Neural progenitor cell (in vitro differentiated cells): ENCODE measurements around the gene ARHGEF19.

Experiments used
- EZH2 ChIP-seq: fragments of 200-600 bp; sonication (generic); IDR thresholded peaks from 2 replicates; pipeline ENCODE4 v1.6.1; 2017; ENCODE audit warnings: antibody characterized with exemption, mild to moderate bottlenecking, moderate library complexity
- EZH2phosphoT487 ChIP-seq: fragments of 200-600 bp; sonication (generic); IDR thresholded peaks from 2 replicates; pipeline ENCODE4 v1.6.1; 2017; ENCODE audit warnings: antibody characterized with exemption
- TF ChIP-seq, protein P1 (sequence below): fragments of 200-600 bp; sonication (generic); IDR thresholded peaks from 2 replicates; pipeline ENCODE4 v1.5.1; 2017; ENCODE audit warnings: antibody characterized with exemption, mild to moderate bottlenecking

DNA sequence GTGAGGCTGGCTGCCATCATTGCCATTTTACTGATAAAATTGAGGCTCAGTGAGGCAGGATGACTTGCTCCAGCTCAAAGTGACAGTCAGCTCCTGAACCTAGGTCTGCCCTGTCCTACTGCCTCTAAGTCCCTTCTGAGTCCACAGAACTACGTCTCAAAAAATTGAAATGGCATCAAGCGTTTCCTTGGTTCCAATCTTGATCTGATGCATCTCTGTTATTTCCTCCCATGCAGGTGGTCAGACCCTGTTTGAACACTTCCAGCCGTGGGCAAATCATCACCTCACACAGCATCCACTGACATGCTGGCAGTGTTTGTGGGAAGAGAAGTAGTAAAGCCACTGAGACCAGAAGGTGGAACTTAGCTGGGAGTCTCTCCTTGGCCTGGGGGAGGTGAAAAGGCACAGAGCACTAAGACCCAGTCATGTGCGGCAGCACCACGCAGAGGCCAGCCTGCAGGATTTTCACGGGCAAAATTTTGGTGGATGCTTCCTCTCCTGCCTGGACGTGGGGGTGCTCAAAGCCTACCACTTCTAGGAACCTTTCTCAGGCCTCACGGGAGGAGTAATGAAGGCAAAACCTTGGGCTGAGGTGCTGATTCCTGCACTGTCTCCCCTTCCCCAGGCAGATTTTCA is 32.3 kb upstream of the ARHGEF19 start:
- TF ChIP-seq EZH2phosphoT487 (no peak), EZH2 (no peak)
- TF ChIP-seq, protein P1, sequence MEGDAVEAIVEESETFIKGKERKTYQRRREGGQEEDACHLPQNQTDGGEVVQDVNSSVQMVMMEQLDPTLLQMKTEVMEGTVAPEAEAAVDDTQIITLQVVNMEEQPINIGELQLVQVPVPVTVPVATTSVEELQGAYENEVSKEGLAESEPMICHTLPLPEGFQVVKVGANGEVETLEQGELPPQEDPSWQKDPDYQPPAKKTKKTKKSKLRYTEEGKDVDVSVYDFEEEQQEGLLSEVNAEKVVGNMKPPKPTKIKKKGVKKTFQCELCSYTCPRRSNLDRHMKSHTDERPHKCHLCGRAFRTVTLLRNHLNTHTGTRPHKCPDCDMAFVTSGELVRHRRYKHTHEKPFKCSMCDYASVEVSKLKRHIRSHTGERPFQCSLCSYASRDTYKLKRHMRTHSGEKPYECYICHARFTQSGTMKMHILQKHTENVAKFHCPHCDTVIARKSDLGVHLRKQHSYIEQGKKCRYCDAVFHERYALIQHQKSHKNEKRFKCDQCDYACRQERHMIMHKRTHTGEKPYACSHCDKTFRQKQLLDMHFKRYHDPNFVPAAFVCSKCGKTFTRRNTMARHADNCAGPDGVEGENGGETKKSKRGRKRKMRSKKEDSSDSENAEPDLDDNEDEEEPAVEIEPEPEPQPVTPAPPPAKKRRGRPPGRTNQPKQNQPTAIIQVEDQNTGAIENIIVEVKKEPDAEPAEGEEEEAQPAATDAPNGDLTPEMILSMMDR, result no peak
